Epithelial cell of esophagus (primary cell): ENCODE results near the gene ANKRD13C.

Experiments used
- DNase-seq: peaks from one replicate; pipeline ENCODE4 v3.0.0; 2010; ENCODE audit warnings: low read depth
- H3K4me3 ChIP-seq: 2 replicates; pipeline ENCODE4 v1.5.1; 2011; ENCODE audit warnings: mild to moderate bottlenecking, low read length, control low read depth
- TF ChIP-seq, protein P1 (sequence below): IDR thresholded peaks from 2 replicates; pipeline ENCODE4 v1.5.1; 2011; ENCODE audit warnings: low read depth, mild to moderate bottlenecking, low read length, control low read depth, inconsistent platforms; ENCODE audit not compliant: insufficient read depth; ENCODE audit errors: missing control alignments

ANKRD13C gene

DNA sequence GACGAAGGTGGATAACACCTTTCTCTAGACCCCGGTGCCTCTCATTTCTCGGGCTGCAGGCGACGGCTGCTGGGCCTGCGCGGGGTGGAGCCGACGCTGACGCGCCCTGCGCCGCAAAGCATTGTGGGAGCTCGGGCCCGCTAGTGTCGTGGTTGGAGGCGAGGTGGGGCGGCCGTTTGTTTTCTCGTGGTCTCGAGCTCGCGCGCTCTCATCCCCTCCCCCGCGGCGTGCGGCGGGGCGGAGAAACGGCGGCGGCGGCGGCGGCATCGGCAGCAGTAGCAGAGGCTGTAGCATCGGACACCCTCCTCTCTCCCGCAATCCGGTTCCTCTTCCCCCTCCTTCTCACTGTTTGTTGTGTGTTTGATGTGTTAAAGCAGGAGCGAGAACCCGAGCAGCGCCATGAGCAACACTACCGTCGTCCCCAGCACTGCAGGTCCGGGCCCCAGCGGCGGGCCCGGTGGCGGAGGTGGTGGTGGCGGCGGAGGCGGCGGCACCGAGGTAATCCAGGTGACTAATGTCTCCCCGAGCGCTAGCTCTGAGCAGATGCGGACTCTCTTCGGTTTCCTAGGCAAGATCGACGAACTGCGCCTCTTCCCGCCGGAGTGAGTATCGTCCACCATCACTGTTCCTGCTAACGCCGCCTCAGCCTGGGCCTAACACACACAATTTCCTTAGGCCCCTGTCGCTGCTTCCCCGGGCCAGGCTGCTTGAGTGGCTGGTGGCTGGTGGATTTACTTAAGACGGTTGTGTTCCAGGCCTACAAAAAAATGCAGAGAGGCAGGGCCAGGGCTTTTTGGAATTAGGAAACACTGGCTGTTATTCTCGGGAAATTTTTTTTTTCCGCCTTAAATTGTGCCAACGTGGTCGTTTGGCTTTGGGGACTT lies 133.0 kb downstream of the ANKRD13C start, which contains the start of gene SRSF11:
SRSF11 (plus strand) TSS at position 143 of the 884 bp plus-strand sequence; CDS start at position 400, 257 bp downstream.
- H3K4me3 ChIP-seq = peak within 1 kb of the TSS; percentile 63
- TF ChIP-seq, protein P1, sequence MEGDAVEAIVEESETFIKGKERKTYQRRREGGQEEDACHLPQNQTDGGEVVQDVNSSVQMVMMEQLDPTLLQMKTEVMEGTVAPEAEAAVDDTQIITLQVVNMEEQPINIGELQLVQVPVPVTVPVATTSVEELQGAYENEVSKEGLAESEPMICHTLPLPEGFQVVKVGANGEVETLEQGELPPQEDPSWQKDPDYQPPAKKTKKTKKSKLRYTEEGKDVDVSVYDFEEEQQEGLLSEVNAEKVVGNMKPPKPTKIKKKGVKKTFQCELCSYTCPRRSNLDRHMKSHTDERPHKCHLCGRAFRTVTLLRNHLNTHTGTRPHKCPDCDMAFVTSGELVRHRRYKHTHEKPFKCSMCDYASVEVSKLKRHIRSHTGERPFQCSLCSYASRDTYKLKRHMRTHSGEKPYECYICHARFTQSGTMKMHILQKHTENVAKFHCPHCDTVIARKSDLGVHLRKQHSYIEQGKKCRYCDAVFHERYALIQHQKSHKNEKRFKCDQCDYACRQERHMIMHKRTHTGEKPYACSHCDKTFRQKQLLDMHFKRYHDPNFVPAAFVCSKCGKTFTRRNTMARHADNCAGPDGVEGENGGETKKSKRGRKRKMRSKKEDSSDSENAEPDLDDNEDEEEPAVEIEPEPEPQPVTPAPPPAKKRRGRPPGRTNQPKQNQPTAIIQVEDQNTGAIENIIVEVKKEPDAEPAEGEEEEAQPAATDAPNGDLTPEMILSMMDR = peak; percentile 1
- DNase-seq = peak; percentile 94

DNA sequence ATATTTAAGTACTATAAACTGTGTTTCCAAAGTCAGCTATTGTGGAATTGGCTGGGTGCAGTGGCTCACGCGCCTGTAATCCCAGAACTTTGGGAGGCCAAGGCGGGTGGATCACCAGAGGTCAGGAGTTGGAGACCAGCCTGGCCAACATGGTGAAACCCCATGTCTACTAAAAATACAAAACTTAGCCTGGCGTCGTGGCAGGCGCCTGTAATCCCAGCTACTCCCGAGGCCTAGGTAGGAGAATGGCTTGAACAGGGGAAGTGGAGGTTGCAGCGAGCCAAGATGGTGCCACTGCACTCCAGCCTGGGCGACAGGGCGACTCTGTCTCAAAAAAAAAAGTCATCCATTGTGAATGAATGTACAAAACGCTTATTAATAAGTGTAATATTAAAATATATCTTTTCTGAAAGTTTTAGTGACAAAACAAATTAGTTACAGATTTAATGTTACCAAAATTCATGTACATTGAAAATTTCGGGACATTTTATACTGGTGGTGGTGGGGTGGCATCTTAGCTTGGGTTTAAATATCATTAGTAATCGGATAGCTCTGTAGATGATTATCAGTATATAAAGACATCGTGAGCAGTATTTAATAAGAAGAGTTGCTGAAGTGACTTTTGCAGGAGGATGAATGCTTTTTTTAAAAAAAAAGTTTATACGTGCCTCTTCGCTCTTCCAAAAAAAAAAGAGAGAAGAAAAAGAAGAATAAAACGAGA lies 133.8 kb downstream of the ANKRD13C start:
- no peak for DNase-seq
- H3K4me3 ChIP-seq = peak overlapping the region; percentile 63
- TF ChIP-seq, protein P1 = no peak

DNA sequence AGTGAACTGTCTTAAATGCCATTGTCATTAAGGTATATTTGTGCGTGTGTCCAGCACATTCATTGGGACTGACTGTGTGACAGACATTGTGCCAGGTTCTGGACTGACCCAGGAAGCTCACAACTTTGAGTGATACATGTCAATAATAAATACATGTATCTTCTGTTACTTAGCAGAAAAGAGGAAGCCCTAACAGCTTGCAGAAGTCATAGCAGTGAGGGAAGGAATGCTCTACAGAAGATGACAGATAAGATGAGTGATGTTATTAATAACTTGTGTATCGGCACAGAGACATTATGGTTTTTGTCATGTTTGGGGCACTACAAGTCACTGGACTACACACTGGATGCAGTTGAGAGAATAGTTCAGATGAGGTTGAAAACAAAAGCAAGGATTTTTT lies 134.5 kb downstream of the ANKRD13C start:
- no peak overlapping the region for H3K4me3 ChIP-seq
- DNase-seq = no peak
- TF ChIP-seq, protein P1 = no peak

DNA sequence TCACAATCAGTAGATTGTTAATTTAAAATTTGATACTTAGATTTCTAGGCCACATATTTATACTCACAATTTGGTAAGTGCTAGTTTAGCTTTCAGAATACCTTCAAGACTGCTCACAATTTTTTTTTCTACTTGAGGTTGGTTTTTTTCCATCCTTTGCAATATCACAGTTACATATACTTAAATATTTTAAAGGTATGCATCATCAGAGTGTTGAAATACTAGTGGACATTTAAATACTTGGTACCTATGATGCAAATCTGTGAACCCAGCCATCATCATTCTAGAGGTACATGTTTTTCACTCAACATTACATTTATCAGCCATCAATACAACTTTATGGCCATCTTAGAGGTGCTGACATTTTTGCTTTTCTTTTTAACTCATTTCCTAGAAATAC lies 143.0 kb downstream of the ANKRD13C start:
- no peak overlapping the region for H3K4me3 ChIP-seq
- TF ChIP-seq, protein P1 = no peak
- DNase-seq = no peak

DNA sequence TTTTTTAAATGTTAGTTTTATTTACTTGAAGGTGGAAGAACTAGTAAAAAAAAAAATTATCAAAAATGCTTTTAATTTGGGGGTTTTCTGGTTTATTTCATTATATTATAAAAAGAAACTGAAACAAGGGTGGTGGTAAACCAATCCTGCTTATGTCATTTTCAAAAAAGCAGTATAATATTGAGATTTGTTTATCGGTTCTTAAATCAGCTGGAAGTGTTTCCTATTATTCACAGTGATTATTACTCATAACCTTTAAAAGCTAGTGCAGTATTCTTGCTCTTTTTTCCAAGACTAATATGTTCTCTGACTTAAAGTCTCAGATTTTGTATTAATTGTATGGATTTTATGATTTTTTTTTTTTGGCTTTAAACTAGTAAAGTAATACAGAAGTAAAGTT lies 143.7 kb downstream of the ANKRD13C start:
- DNase-seq = no peak
- no peak overlapping the region for H3K4me3 ChIP-seq
- TF ChIP-seq, protein P1 = no peak
